ENCODE results near the gene MRC2. TPM values are rescaled to one million over a fixed set of nuclear protein-coding genes. Genes with fewer than 3 reads are reported as not detected.

The MRC2 gene, protein sequence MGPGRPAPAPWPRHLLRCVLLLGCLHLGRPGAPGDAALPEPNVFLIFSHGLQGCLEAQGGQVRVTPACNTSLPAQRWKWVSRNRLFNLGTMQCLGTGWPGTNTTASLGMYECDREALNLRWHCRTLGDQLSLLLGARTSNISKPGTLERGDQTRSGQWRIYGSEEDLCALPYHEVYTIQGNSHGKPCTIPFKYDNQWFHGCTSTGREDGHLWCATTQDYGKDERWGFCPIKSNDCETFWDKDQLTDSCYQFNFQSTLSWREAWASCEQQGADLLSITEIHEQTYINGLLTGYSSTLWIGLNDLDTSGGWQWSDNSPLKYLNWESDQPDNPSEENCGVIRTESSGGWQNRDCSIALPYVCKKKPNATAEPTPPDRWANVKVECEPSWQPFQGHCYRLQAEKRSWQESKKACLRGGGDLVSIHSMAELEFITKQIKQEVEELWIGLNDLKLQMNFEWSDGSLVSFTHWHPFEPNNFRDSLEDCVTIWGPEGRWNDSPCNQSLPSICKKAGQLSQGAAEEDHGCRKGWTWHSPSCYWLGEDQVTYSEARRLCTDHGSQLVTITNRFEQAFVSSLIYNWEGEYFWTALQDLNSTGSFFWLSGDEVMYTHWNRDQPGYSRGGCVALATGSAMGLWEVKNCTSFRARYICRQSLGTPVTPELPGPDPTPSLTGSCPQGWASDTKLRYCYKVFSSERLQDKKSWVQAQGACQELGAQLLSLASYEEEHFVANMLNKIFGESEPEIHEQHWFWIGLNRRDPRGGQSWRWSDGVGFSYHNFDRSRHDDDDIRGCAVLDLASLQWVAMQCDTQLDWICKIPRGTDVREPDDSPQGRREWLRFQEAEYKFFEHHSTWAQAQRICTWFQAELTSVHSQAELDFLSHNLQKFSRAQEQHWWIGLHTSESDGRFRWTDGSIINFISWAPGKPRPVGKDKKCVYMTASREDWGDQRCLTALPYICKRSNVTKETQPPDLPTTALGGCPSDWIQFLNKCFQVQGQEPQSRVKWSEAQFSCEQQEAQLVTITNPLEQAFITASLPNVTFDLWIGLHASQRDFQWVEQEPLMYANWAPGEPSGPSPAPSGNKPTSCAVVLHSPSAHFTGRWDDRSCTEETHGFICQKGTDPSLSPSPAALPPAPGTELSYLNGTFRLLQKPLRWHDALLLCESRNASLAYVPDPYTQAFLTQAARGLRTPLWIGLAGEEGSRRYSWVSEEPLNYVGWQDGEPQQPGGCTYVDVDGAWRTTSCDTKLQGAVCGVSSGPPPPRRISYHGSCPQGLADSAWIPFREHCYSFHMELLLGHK (N-terminal part only)
- total RNA-seq (2016; rRNA removed; fragmentation: Illumina TruSeq; extraction: Trizol) (not detected in 2 replicates), polyA plus RNA-seq (2011; rRNA removed) (not detected in 2 replicates), polyA minus RNA-seq (2011; rRNA and poly(A)+ RNA removed; ENCODE audit: low replicate concordance) (0.04 and 20.3 TPM in 2 replicates), Bru-seq, nascent RNA (percentile 13 among the genes with signal in this experiment), BruChase-seq, experiment 1, labeled RNA remaining after a 6-hour chase (percentile 21 among the genes with signal in this experiment), BruChase-seq, experiment 2, labeled RNA remaining after a 2-hour chase (percentile 23 among the genes with signal in this experiment)
- total RNA-seq (2016; cell fraction: cytosol; rRNA removed; fragmentation: Illumina TruSeq; extraction: Trizol; ENCODE audit: low read depth), result not detected in 2 replicates
- not detected in 2 replicates for total RNA-seq (2016; cell fraction: insoluble cytoplasmic fraction; rRNA removed; fragmentation: Illumina TruSeq; extraction: Trizol)
- total RNA-seq (2016; cell fraction: membrane; rRNA removed; fragmentation: Illumina TruSeq; extraction: Trizol), result not detected in 2 replicates
- not detected in 2 replicates for total RNA-seq (2016; cell fraction: nucleus; rRNA removed; fragmentation: Illumina TruSeq; extraction: Trizol)
- not detected in 2 replicates for polyA plus RNA-seq (2011; cell fraction: cytosol; rRNA removed)
- polyA plus RNA-seq (2011; cell fraction: nucleus; rRNA removed), result 0.03 and 0.10 TPM in 2 replicates
- polyA plus RNA-seq (2012), result 0.01 TPM in 1 of 2 replicates, not detected in the other
- not detected in 2 replicates for polyA plus RNA-seq (2016; cell fraction: cytosol; fragmentation: Illumina TruSeq; extraction: Trizol; ENCODE audit: low read depth)
- not detected in 2 replicates for polyA plus RNA-seq (2016; cell fraction: insoluble cytoplasmic fraction; fragmentation: Illumina TruSeq; extraction: Trizol; ENCODE audit: low read depth)
- not detected in 2 replicates for polyA plus RNA-seq (2016; cell fraction: membrane; fragmentation: Illumina TruSeq; extraction: Trizol; ENCODE audit: low read depth)
- not detected in 2 replicates for polyA plus RNA-seq (2016; cell fraction: nucleus; fragmentation: Illumina TruSeq; extraction: Trizol; ENCODE audit: insufficient read depth, low read depth)
- polyA minus RNA-seq (2011; cell fraction: cytosol; rRNA and poly(A)+ RNA removed), result 0.26 TPM in 1 of 2 replicates, not detected in the other
- 0.12 and 0.39 TPM in 2 replicates for polyA minus RNA-seq (2011; cell fraction: nucleus; rRNA and poly(A)+ RNA removed)
- long read RNA-seq, experiment 1, result 0 reads
- long read RNA-seq, experiment 2, result 0 reads

DNA sequence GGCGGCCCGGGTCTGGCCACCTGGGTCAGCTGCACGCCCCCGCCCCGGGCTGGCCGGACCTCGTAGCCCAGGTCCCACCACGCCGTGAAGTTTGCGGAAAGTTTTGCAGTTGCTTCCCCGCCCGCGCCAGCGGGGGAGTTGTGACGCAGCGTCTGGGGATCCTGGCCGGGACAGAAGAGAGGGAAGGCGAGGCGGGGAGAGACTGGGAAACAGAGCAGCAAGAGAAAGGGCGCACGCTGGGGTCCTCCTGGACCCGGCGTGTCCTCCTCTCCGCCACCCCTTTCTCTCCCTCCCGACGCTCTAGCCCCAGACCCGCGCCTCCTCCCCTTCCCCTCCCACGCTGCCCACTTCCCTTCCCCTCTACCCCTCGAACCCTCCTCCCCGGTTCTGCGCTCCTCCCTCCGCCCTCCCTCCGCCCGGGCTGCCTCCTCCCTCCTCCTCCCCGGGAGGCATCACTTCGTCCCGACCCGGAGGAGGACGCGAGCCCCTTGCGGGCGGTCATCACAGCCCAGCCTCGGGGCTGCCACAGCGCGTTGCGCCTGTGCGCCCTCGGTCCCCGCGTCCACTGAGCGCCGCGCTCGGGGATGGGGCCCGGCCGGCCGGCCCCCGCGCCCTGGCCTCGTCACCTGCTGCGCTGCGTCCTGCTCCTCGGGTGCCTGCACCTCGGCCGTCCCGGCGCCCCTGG lies at the start of gene MRC2:
TSS of gene MRC2 (plus strand) at position 452 of the 685 bp plus-strand sequence. CDS start at position 585, 133 bp downstream.
- no peak within 1 kb of the TSS for H2AFZ ChIP-seq (ENCODE audit: low read length)
- H4K20me1 ChIP-seq (ENCODE audit: insufficient read depth, low read length), result no peaks in the 10 kb centered on the region
- DNase-seq (ENCODE audit: low spot score) (no peak), FAIRE-seq (no peak), ATAC-seq (peak; percentile 57)
- peaks cover 25% of the 10 kb centered on the region for H3K4me1 ChIP-seq (ENCODE audit: insufficient read depth, low read length)
- H3K27ac ChIP-seq (ENCODE audit: extremely low read length, insufficient read depth, low read length), result no peak within 1 kb of the TSS
- in situ Hi-C loops (cut with HindIII; ENCODE audit: extremely low pct_ligation_motif_present, low pct_unique_long_range_greater_than_20kb) (no loop called here), intact Hi-C loops (cut with micrococcal nuclease; ENCODE audit: unreplicated experiment) (no loop called here)
- POLR2A ChIA-PET, result no interaction called here
- 7% methylated on average over 39 of the region's 68 CpGs for WGBS (ENCODE audit: low lambda C conversion rate)
- H3K9ac ChIP-seq (ENCODE audit: insufficient read depth, low read depth, low read length), result no peak within 1 kb of the TSS
- H3K36me3 ChIP-seq (replicated peaks in 1 of 2; ENCODE audit: control insufficient read depth in 1 of 2, insufficient read depth in 2 of 2, low read length in 2 of 2), result no peaks in the 10 kb centered on the region
- peaks cover 21 to 60% of the 10 kb centered on the region in 2 experiments; a peak in 4 of 5 replicates for H3K27me3 ChIP-seq (ENCODE audit: control insufficient read depth in 1 of 2, insufficient read depth in 2 of 2, low read length in 2 of 2)
- peak within 1 kb of the TSS; percentile 67 for H3K4me2 ChIP-seq (ENCODE audit: low read depth, low read length)
- no TSS peak for BruUV-seq (replicated peaks)
- H3K4me3 ChIP-seq (replicated peaks in 1 of 3; ENCODE audit: insufficient read depth in 1 of 3, low read depth in 2 of 3, low read length in 3 of 3), result peak within 1 kb of the TSS; percentile 40 to 69 (median 42); a peak in 5 of 6 replicates
- H3K9me3 ChIP-seq (ENCODE audit: low read length), result no peaks in the 10 kb centered on the region
- H3K79me2 ChIP-seq (ENCODE audit: insufficient read depth, low read length), result no peaks in the 10 kb centered on the region
- CTCF ChIA-PET (ENCODE audit: low intra/inter-chr PET ratio, low total read pairs), result no interaction called here
- TF ChIP-seq ZNF382 (CRISPR knock-in tag; IDR thresholded peaks at IDR 0.05; ENCODE audit: borderline replicate concordance), result no peak
- TF ChIP-seq, protein P1, sequence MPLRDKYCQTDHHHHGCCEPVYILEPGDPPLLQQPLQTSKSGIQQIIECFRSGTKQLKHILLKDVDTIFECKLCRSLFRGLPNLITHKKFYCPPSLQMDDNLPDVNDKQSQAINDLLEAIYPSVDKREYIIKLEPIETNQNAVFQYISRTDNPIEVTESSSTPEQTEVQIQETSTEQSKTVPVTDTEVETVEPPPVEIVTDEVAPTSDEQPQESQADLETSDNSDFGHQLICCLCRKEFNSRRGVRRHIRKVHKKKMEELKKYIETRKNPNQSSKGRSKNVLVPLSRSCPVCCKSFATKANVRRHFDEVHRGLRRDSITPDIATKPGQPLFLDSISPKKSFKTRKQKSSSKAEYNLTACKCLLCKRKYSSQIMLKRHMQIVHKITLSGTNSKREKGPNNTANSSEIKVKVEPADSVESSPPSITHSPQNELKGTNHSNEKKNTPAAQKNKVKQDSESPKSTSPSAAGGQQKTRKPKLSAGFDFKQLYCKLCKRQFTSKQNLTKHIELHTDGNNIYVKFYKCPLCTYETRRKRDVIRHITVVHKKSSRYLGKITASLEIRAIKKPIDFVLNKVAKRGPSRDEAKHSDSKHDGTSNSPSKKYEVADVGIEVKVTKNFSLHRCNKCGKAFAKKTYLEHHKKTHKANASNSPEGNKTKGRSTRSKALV (CRISPR knock-in tag; IDR thresholded peaks at IDR 0.05), result peak; percentile 80; the same call in 1 of the 2 replicates
- no peak for TF ChIP-seq MIER3 (CRISPR knock-in tag; IDR thresholded peaks at IDR 0.05; ENCODE audit: borderline replicate concordance)
- TF ChIP-seq ZSCAN21 (CRISPR knock-in tag; IDR thresholded peaks at IDR 0.05; ENCODE audit: borderline replicate concordance), result no peak
- no peak for TF ChIP-seq BCL3 (CRISPR knock-in tag; IDR thresholded peaks at IDR 0.05)
- TF ChIP-seq SOX13 (IDR thresholded peaks at IDR 0.05), result no peak
- TF ChIP-seq SOX13 (CRISPR knock-in tag; conservative IDR thresholded peaks at IDR 0.05 in 1 of 2, IDR thresholded peaks at IDR 0.05 in 1 of 2), result no peak
- no peak for TF ChIP-seq ZNF562 (CRISPR knock-in tag; IDR thresholded peaks at IDR 0.05; ENCODE audit: borderline replicate concordance)
- no peak for TF ChIP-seq MLLT10 (CRISPR knock-in tag; IDR thresholded peaks at IDR 0.05)

Measured in HepG2 (cell line).